GM12878 (cell line): ENCODE measurements around the gene UBE2G2. TPM values are rescaled to one million over a fixed set of nuclear protein-coding genes. Genes with fewer than 3 reads are reported as not detected.

Source experiments
- ATAC-seq: fragments of 200-7000 bp; cut with Tn5 transposase; 3 replicates; pipeline ENCODE4 v1.9.1; 2020; ENCODE audit warnings: mild to moderate bottlenecking, moderate library complexity
- BruUV-seq: library from RNA; stranded (reverse); fragments of 400-500 nt; replicated peaks from 2 replicates; lab custom pipeline; 2021; lab: Mats Ljungman, UMichigan
- CTCF ChIA-PET: fragments of 300-600 bp; sonication (Branson Sonifier 250); formaldehyde crosslinking; extraction: SDS; loops from one replicate; lab custom pipeline; 2021; ENCODE audit warnings: inconsistent platforms; lab: Yijun Ruan, JAX
- POLR2A ChIA-PET: fragments of 350-600 bp; formaldehyde crosslinking; extraction: SDS; loops from one replicate; lab custom pipeline; 2021; ENCODE audit warnings: inconsistent platforms; lab: Charles Lee
- RAD21 ChIA-PET: fragments of 300-600 bp; sonication (Branson Sonifier 250); formaldehyde crosslinking; loops from one replicate; lab custom pipeline; 2023; ENCODE audit warnings: antibody characterized with exemption; ENCODE audit not compliant: unreplicated experiment; lab: Charles Lee
- SMC1A ChIA-PET: fragments of 300-600 bp; sonication (Branson Sonifier 250); formaldehyde crosslinking; loops from one replicate; lab custom pipeline; 2023; ENCODE audit not compliant: unreplicated experiment, uncharacterized antibody; lab: Charles Lee
- DNase-seq: peaks from one replicate; pipeline ENCODE4 v3.0.0-alpha.2; 2011; ENCODE audit warnings: low read depth, low spot score
- FAIRE-seq: peaks from 3 replicates; lab custom pipeline; 2011; peaks lifted over from hg19 to GRCh38; lab: Jason Lieb, UNC
- H2AFZ ChIP-seq: 2 replicates; pipeline ENCODE4 v1.6.0; 2011; ENCODE audit warnings: low read depth, low read length, control low read depth; ENCODE audit not compliant: control insufficient read depth
- H3K27ac ChIP-seq: 2 replicates; pipeline ENCODE4 v1.5.1; 2011; ENCODE audit warnings: control low read depth; ENCODE audit not compliant: control insufficient read depth, insufficient read depth
- H3K27me3 ChIP-seq, 2 experiments: replicated peaks in 1 of 2; 2 replicates each; pipeline versions ENCODE4 v1.6.0 to v1.6.1; 2011; ENCODE audit warnings: low read length in 1 of 2; ENCODE audit not compliant: control insufficient read depth in 2 of 2, insufficient read depth in 2 of 2
- H3K36me3 ChIP-seq, 2 experiments: 2 replicates each; pipeline ENCODE4 v1.5.1; 2011; ENCODE audit warnings: low read length in 1 of 2; ENCODE audit not compliant: control insufficient read depth in 2 of 2, insufficient read depth in 2 of 2
- H3K4me1 ChIP-seq: 2 replicates; pipeline ENCODE4 v1.6.1; 2011; ENCODE audit warnings: mild to moderate bottlenecking, low read length, moderate library complexity, mixed read lengths; ENCODE audit not compliant: control insufficient read depth, insufficient read depth
- H3K4me2 ChIP-seq: 2 replicates; pipeline ENCODE4 v1.6.0; 2011; ENCODE audit warnings: control low read depth; ENCODE audit not compliant: control insufficient read depth, insufficient read depth
- H3K4me3 ChIP-seq: fragments of 200-600 bp; sonication (generic); 2 replicates; pipeline ENCODE4 v1.5.1; 2016
- H3K79me2 ChIP-seq: 2 replicates; pipeline ENCODE4 v1.6.0; 2011; ENCODE audit warnings: low read length; ENCODE audit not compliant: control insufficient read depth, insufficient read depth
- H3K9ac ChIP-seq: 2 replicates; pipeline ENCODE4 v1.8.0; 2011; ENCODE audit warnings: low read length, control low read depth, mixed read lengths; ENCODE audit not compliant: control insufficient read depth, insufficient read depth
- H3K9me3 ChIP-seq: replicated peaks from 3 replicates; pipeline ENCODE4 v1.5.1; 2011; ENCODE audit warnings: mild to moderate bottlenecking, low read length; ENCODE audit not compliant: control insufficient read depth, insufficient read depth
- H4K20me1 ChIP-seq: 2 replicates; pipeline ENCODE4 v1.6.0; 2011; ENCODE audit not compliant: control insufficient read depth, insufficient read depth
- BHLHE40 ChIP-seq, 2 experiments: fragments of 450-650 bp in 1 of 2; IDR thresholded peaks; 2 replicates each; pipeline ENCODE4 v1.6.1; 2011 to 2017; ENCODE audit warnings: low read depth in 2 of 2, borderline replicate concordance in 1 of 2, improper control_type of control experiment in 1 of 2, low read length in 1 of 2, mild to moderate bottlenecking in 1 of 2
- CBX5 ChIP-seq: sonication (generic); IDR thresholded peaks from 2 replicates; pipeline ENCODE4 v1.6.1; 2016; ENCODE audit warnings: low read depth, moderate library complexity, mild to moderate bottlenecking, inconsistent platforms
- GATAD2B ChIP-seq: fragments of 450-650 bp; conservative IDR thresholded peaks from 2 replicates; pipeline ENCODE4 v1.6.1; 2017; ENCODE audit warnings: low read depth, mild to moderate bottlenecking, moderate library complexity
- KLF5 ChIP-seq: fragments of 450-650 bp; IDR thresholded peaks from 2 replicates; pipeline ENCODE4 v1.6.1; 2014; ENCODE audit warnings: mild to moderate bottlenecking; ENCODE audit not compliant: partially characterized antibody
- POLR2AphosphoS5 ChIP-seq: IDR thresholded peaks from 2 replicates; pipeline ENCODE4 v1.6.1; 2011; ENCODE audit warnings: mild to moderate bottlenecking, low read length, inconsistent platforms
- POU2F2 ChIP-seq: IDR thresholded peaks from 3 replicates; pipeline ENCODE4 v1.6.1; 2011; ENCODE audit warnings: low read depth, mild to moderate bottlenecking, low read length, borderline replicate concordance
- SRF ChIP-seq, 2 experiments: IDR thresholded peaks; 2 replicates each; pipeline ENCODE4 v1.6.1; 2011; ENCODE audit warnings: low read depth in 2 of 2, low read length in 2 of 2, mild to moderate bottlenecking in 1 of 2, moderate library complexity in 1 of 2
- SUPT20H ChIP-seq: IDR thresholded peaks from 2 replicates; pipeline ENCODE4 v1.6.1; 2011; ENCODE audit warnings: low read depth, mild to moderate bottlenecking, low read length, moderate library complexity, borderline replicate concordance; ENCODE audit not compliant: control insufficient read depth
- ZBTB33 ChIP-seq: fragments of 450-650 bp; IDR thresholded peaks from 2 replicates; pipeline ENCODE4 v1.6.1; 2017; ENCODE audit warnings: mild to moderate bottlenecking
- ZNF207 ChIP-seq: fragments of 450-650 bp; IDR thresholded peaks from 2 replicates; pipeline ENCODE4 v1.6.1; 2014; ENCODE audit warnings: antibody characterized with exemption, mild to moderate bottlenecking, borderline replicate concordance
- WGBS: methylation state at CpG from one replicate; pipeline ENCODE4 v1.1.6; 2016; ENCODE audit warnings: low lambda C conversion rate; ENCODE audit not compliant: insufficient replicate concordance, insufficient coverage; ENCODE audit errors: missing lambda C conversion rate; 5-methylcytosine and 5-hydroxymethylcytosine counted together
- in situ Hi-C: fragments of 300-500 bp; cut with MboI; formaldehyde crosslinking; loops from 9 replicates; pipeline ENCODE4 v1.14.3; 2018; ENCODE audit warnings: mixed read lengths
- intact Hi-C: fragments of 100-400 bp; cut with micrococcal nuclease; formaldehyde crosslinking; loops from one replicate; pipeline ENCODE4 v1.14.2; 2022; ENCODE audit not compliant: unreplicated experiment
- polyA plus RNA-seq, 11 experiments: library from polyadenylated mRNA; depleted of rRNA in 4 of 11; unstranded in 6 of 11; stranded (reverse) in 5 of 11; fragments of >200 nt; fragmentation: Nextera tagmentation in 4 of 11; fragmentation: Illumina TruSeq in 1 of 11; extraction: Ambion mirVana in 4 of 11; extraction: Trizol in 1 of 11; gene quantifications; 1 replicate in 1 of 11; 2 replicates in 10 of 11; pipeline versions ENCODE4 v1.2.1 to v1.2.3, GENCODE V29; 2011 to 2016; ENCODE audit warnings: inconsistent platforms in 2 of 11, missing spikeins in 2 of 11, low read depth in 1 of 11
- total RNA-seq, 4 experiments: library from RNA; depleted of rRNA in 3 of 4; stranded (reverse); fragments of >200 nt in 3 of 4; fragmentation: Illumina TruSeq in 1 of 4; extraction: Trizol in 1 of 4; gene quantifications; 2 replicates each; pipeline versions ENCODE4 v1.2.1 to v1.2.3, GENCODE V29; 2013 to 2021
- TF ChIP-seq, protein P1 (sequence below): IDR thresholded peaks from 2 replicates; pipeline ENCODE4 v1.6.1; 2011; ENCODE audit warnings: mild to moderate bottlenecking, low read depth, low read length, moderate library complexity; ENCODE audit not compliant: insufficient replicate concordance
- TF ChIP-seq, protein P2 (sequence below): IDR thresholded peaks from 2 replicates; pipeline ENCODE4 v1.6.1; 2012; ENCODE audit warnings: low read length, inconsistent platforms
- TF ChIP-seq, protein P3 (sequence below): fragments of 450-650 bp; IDR thresholded peaks from 2 replicates; pipeline ENCODE4 v1.6.1; 2014; ENCODE audit warnings: mild to moderate bottlenecking
- TF ChIP-seq, protein P4 (sequence below): fragments of 450-650 bp; IDR thresholded peaks from 2 replicates; pipeline ENCODE4 v1.6.1; 2017; ENCODE audit warnings: antibody characterized with exemption, mild to moderate bottlenecking, moderate library complexity

UBE2G2 gene
- total and polyA plus RNA-seq, 10 of the 15 experiments (the other 5 are each of a cell fraction or from before 2014, with no cell fraction given): 27.0 to 139 (median 75.9) TPM

DNA sequence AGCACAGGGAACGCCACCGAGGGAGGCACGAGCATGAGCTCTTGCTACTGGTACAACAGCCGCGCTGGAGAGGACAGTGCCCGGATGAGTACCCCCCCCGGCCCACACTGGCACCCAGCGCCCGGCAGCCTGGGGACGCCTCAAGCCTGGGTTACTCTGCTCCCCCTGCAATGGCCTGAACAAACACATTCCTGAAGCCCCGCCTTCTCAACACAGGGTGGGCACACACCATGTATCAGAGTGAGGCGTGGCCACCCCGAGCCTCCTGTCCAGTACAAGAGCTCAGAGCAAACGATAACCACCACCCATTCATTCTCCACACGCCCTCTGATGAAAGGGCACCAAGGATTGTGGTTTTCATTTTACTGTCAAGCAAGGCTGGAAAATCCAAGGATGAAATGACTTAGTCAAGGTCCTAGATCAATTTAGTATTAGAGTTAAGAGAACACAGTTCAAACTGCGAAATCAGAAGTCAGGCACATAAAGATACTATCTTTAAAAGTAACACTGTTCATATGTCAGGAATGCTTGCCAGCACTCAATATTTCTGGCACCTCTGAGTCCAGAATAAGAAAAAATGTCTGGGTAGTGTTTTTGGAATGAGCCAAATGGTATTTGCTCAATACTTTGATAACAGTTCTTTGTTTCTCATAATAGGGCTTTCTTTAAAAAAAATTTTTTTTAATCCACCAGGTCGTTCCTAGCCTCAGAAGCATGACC is 22.0 kb downstream of the UBE2G2 start:
- Histone ChIP-seq H3K79me2 (peaks cover 2% of the 10 kb centered on the region; the same call in 1 of the 2 replicates), H4K20me1 (no peaks in the 10 kb centered on the region; the same call in none of the 2 replicates), H3K4me1 (no peaks in the 10 kb centered on the region), H3K9ac (no peak overlapping the region), H3K36me3 (peaks cover 11 to 25% of the 10 kb centered on the region in 2 experiments), H3K4me2 (no peak overlapping the region), H3K27ac (no peak overlapping the region), H2AFZ (no peak overlapping the region), H3K27me3 (no peaks in the 10 kb centered on the region), H3K4me3 (no peak overlapping the region), H3K9me3 (no peaks in the 10 kb centered on the region)
- RAD21 ChIA-PET: no interaction called here
- no TSS peak for BruUV-seq
- intact Hi-C loops: no loop called here
- POLR2A ChIA-PET: interaction anchor here (0.9 kb wide), 1 partner anchor 51 kb away, joined by 3 read pairs; no protein-coding TSS in a partner anchor
- DNase-seq: no peak
- FAIRE-seq: no peak
- 90% methylated on average over 17 of the region's 17 CpGs for WGBS
- CTCF ChIA-PET: interaction anchor here (0.9 kb wide), 1 partner anchor 13 kb away, joined by 3 read pairs; no protein-coding TSS in a partner anchor
- no peak for ATAC-seq
- SMC1A ChIA-PET: no interaction called here
- in situ Hi-C loops: no loop called here
- TF ChIP-seq SUPT20H: no peak
- TF ChIP-seq, protein P1, sequence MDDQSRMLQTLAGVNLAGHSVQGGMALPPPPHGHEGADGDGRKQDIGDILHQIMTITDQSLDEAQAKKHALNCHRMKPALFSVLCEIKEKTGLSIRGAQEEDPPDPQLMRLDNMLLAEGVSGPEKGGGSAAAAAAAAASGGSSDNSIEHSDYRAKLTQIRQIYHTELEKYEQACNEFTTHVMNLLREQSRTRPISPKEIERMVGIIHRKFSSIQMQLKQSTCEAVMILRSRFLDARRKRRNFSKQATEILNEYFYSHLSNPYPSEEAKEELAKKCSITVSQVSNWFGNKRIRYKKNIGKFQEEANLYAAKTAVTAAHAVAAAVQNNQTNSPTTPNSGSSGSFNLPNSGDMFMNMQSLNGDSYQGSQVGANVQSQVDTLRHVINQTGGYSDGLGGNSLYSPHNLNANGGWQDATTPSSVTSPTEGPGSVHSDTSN: no peak
- TF ChIP-seq, protein P2, sequence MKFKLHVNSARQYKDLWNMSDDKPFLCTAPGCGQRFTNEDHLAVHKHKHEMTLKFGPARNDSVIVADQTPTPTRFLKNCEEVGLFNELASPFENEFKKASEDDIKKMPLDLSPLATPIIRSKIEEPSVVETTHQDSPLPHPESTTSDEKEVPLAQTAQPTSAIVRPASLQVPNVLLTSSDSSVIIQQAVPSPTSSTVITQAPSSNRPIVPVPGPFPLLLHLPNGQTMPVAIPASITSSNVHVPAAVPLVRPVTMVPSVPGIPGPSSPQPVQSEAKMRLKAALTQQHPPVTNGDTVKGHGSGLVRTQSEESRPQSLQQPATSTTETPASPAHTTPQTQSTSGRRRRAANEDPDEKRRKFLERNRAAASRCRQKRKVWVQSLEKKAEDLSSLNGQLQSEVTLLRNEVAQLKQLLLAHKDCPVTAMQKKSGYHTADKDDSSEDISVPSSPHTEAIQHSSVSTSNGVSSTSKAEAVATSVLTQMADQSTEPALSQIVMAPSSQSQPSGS: no peak
- no peak for TF ChIP-seq ZNF207
- no peak for TF ChIP-seq SRF (IDR thresholded peaks at IDR 0.05; ENCODE audit: low read depth in 2 of 2, low read length in 2 of 2)
- TF ChIP-seq BHLHE40 (IDR thresholded peaks at IDR 0.05; ENCODE audit: borderline replicate concordance in 1 of 2, low read depth in 2 of 2, low read length in 1 of 2): no peak
- no peak for TF ChIP-seq CBX5
- no peak for TF ChIP-seq GATAD2B
- no peak for TF ChIP-seq ZBTB33
- TF ChIP-seq, protein P3, sequence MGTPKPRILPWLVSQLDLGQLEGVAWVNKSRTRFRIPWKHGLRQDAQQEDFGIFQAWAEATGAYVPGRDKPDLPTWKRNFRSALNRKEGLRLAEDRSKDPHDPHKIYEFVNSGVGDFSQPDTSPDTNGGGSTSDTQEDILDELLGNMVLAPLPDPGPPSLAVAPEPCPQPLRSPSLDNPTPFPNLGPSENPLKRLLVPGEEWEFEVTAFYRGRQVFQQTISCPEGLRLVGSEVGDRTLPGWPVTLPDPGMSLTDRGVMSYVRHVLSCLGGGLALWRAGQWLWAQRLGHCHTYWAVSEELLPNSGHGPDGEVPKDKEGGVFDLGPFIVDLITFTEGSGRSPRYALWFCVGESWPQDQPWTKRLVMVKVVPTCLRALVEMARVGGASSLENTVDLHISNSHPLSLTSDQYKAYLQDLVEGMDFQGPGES: no peak
- no peak for TF ChIP-seq POU2F2
- TF ChIP-seq, protein P4, sequence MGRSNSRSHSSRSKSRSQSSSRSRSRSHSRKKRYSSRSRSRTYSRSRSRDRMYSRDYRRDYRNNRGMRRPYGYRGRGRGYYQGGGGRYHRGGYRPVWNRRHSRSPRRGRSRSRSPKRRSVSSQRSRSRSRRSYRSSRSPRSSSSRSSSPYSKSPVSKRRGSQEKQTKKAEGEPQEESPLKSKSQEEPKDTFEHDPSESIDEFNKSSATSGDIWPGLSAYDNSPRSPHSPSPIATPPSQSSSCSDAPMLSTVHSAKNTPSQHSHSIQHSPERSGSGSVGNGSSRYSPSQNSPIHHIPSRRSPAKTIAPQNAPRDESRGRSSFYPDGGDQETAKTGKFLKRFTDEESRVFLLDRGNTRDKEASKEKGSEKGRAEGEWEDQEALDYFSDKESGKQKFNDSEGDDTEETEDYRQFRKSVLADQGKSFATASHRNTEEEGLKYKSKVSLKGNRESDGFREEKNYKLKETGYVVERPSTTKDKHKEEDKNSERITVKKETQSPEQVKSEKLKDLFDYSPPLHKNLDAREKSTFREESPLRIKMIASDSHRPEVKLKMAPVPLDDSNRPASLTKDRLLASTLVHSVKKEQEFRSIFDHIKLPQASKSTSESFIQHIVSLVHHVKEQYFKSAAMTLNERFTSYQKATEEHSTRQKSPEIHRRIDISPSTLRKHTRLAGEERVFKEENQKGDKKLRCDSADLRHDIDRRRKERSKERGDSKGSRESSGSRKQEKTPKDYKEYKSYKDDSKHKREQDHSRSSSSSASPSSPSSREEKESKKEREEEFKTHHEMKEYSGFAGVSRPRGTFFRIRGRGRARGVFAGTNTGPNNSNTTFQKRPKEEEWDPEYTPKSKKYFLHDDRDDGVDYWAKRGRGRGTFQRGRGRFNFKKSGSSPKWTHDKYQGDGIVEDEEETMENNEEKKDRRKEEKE: no peak
- TF ChIP-seq POLR2AphosphoS5: no peak
- TF ChIP-seq KLF5: no peak
